SK-N-MC (cell line): Measurements from ENCODE around the gene RMDN3.

ENCODE experiments used
- DNase-seq: peaks from one replicate; pipeline ENCODE4 v3.0.0-alpha.2; 2011; ENCODE audit warnings: low read depth, low spot score
- H3K27ac ChIP-seq: fragments of 200-600 bp; sonication (generic); 2 replicates; pipeline ENCODE4 v1.5.1; 2016; ENCODE audit warnings: mixed run types
- H3K36me3 ChIP-seq: fragments of 200-600 bp; sonication (generic); 2 replicates; pipeline ENCODE4 v1.6.1; 2017; ENCODE audit warnings: antibody characterized with exemption, low read length, mixed read lengths; ENCODE audit not compliant: insufficient read depth
- H3K4me3 ChIP-seq: fragments of 200-600 bp; sonication (generic); 2 replicates; pipeline ENCODE4 v1.5.1; 2016
- H3K9ac ChIP-seq: fragments of 200-600 bp; sonication (generic); 2 replicates; pipeline ENCODE4 v1.8.0; 2017; ENCODE audit warnings: mixed run types, mixed read lengths; ENCODE audit not compliant: insufficient read length
- H3K9me3 ChIP-seq: fragments of 200-600 bp; sonication (generic); 2 replicates; pipeline ENCODE4 v1.6.1; 2017; ENCODE audit warnings: low read depth, mild to moderate bottlenecking, antibody characterized with exemption, low read length, moderate library complexity, mixed read lengths
- EZH2 ChIP-seq: fragments of 200-600 bp; sonication (generic); IDR thresholded peaks from one replicate; pipeline ENCODE4 v1.6.1; 2017; ENCODE audit warnings: antibody characterized with exemption
- FOXP2 ChIP-seq: optimal IDR thresholded peaks from 2 replicates; pipeline ENCODE3; 2011; ENCODE audit warnings: mild to moderate bottlenecking, moderate library complexity; ENCODE audit not compliant: insufficient read depth; ENCODE audit errors: extremely low read length, control extremely low read depth
- POLR2AphosphoS5 ChIP-seq: IDR thresholded peaks from 2 replicates; pipeline ENCODE4 v1.6.1; 2012; ENCODE audit warnings: mild to moderate bottlenecking, low read depth, low read length, borderline replicate concordance

The RMDN3 gene

DNA sequence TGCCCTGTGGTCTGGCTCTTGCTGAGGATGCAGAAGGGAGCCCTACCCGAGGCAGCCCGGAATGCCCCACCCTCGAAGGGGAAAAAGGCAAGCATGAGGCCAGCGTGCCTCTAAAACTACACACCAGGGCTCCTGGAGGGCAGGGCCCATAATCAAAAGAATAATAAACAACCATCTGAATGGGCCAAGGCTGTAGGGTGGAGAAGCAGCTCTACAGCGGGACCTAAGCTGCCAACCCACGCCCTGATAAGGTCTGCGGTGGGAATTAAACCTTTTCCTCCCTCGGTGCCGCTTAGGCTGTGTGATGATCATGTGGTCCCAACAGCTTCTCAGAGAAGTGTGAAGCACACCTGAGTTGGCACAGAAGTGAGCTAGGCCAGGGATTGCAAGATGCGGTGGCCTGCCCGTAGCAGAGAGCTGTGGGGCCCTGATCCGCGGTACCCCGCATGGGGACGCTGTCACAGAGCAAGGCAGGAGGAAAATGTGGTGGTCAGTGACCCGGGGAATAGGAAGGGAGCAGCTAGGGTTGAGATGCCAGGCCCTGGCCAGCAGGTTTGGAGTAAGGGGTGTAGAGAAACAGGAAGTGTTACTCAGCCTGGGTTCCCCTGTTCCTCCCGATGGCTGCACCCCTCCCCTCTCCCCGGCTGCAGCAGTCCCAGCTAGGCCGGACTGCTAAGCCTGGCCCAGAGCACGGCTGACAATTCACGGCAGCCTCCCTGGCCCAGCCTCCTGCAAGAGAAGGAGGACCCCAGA is 13.6 kb upstream of the RMDN3 start:
- H3K9ac ChIP-seq = no peak overlapping the region
- no peak overlapping the region for H3K4me3 ChIP-seq
- no peak for DNase-seq
- H3K9me3 ChIP-seq = no peaks in the 10 kb centered on the region
- TF ChIP-seq EZH2 (no peak), POLR2AphosphoS5 (no peak), FOXP2 (no peak)
- H3K27ac ChIP-seq = no peak overlapping the region
- H3K36me3 ChIP-seq = no peaks in the 10 kb centered on the region; the same call in 1 of the 2 replicates

DNA sequence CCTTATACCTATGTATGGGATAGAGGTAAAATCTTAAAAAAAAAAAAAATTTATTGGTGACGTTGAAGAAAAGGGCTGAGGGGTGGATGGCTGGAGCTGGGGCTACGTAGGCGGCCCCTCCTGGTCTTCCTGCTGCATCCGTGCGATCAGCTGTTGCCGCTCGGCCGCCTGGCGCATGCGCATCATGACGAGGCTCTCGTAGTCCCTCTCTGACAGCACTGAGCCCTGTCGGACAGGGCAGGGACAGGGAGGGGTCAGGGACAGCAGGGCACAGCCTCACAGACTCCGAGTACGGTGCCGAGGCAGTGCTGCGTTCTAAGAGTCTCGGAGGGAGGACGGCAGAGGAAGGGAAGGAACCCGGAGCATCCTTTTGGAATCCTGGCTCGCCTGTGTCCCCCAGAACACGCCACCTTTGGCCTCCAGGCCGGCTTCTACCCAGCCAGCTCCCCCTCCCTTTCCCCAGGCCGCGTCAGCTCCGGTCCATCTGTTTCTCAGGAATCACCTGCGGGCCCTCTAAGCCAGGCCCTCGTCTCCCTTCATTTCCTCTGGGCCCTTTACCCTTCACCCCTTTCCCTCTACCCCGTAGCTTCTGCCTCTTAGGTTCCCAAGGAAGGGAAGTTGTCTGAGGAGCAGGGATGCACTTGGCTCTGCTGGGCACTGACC is 12.9 kb upstream of the RMDN3 start:
- TF ChIP-seq FOXP2 (no peak), EZH2 (no peak), POLR2AphosphoS5 (no peak)
- Histone ChIP-seq H3K27ac (no peak overlapping the region), H3K4me3 (no peak overlapping the region), H3K9ac (no peak overlapping the region), H3K9me3 (no peaks in the 10 kb centered on the region), H3K36me3 (no peaks in the 10 kb centered on the region; the same call in 1 of the 2 replicates)
- DNase-seq = no peak

DNA sequence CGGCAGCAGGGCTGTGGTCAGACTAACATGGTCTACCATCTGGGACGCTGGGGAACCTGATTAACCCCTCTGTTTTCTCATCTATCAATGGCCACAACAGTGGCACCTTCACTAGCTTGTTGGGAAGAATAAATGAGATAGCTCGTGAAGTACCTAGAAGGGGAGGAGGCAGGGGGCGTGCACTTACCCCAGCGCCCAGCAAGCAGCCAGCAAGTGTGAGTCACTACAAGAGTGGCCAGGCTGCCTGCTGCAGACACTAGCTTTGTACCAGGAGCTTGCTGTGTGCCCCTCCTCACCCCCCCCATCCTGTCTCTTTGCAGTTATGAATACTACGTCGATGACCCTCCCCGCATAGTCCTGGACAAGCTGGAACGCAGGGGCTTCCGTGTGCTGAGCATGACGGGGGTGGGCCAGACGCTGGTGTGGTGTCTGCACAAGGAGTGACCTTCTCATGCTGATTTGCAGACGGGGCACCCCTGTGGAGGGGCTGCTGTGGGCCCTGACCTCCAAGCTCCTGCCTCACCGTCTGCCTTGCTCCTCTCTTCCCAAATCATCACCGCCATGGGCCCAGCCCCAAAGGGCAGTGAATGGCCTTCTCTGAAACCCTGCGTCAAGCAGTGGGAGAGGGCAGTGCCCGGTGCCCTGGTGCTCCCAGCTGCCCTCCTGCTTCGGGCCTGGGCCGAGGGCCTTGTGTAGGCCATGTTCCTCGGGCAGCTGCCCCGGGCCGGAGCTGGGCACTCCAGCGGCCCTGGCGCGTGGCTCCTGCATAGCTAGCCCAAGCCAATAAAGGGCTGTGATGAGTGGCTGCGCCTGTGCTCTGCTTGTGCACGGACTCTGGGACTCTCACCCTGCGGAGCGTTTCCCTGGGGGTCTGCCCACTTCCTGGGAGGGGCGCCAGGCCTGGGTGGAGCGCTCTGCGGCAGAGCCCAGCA is 12.1 kb upstream of the RMDN3 start:
- no peak for DNase-seq
- no peak for TF ChIP-seq EZH2
- H3K4me3 ChIP-seq = no peak overlapping the region
- no peaks in the 10 kb centered on the region for H3K9me3 ChIP-seq
- H3K36me3 ChIP-seq = no peaks in the 10 kb centered on the region; the same call in 1 of the 2 replicates
- no peak overlapping the region for H3K27ac ChIP-seq
- H3K9ac ChIP-seq = no peak overlapping the region

GRCh38 chr15:40766194-40766815 is 11.3 kb upstream of the RMDN3 start:
- Histone ChIP-seq H3K9me3 (no peaks in the 10 kb centered on the region), H3K36me3 (no peaks in the 10 kb centered on the region; the same call in 1 of the 2 replicates), H3K4me3 (no peak overlapping the region), H3K27ac (peak overlapping the region; percentile 49), H3K9ac (peak overlapping the region; percentile 17)
- no peak for DNase-seq
- TF ChIP-seq POLR2AphosphoS5 (no peak), FOXP2 (no peak), EZH2 (no peak)

- no peak for TF ChIP-seq EZH2
- TF ChIP-seq POLR2AphosphoS5 = no peak
- TF ChIP-seq FOXP2 = no peak
- Histone ChIP-seq H3K9ac (peak overlapping the region; percentile 28), H3K9me3 (no peaks in the 10 kb centered on the region), H3K36me3 (no peaks in the 10 kb centered on the region; the same call in 1 of the 2 replicates), H3K4me3 (peak overlapping the region; percentile 79), H3K27ac (peak overlapping the region; percentile 88)
- DNase-seq = no peak
Observed at GRCh38 chr15:40764629-40765103, 9.6 kb upstream of the RMDN3 start.

DNA sequence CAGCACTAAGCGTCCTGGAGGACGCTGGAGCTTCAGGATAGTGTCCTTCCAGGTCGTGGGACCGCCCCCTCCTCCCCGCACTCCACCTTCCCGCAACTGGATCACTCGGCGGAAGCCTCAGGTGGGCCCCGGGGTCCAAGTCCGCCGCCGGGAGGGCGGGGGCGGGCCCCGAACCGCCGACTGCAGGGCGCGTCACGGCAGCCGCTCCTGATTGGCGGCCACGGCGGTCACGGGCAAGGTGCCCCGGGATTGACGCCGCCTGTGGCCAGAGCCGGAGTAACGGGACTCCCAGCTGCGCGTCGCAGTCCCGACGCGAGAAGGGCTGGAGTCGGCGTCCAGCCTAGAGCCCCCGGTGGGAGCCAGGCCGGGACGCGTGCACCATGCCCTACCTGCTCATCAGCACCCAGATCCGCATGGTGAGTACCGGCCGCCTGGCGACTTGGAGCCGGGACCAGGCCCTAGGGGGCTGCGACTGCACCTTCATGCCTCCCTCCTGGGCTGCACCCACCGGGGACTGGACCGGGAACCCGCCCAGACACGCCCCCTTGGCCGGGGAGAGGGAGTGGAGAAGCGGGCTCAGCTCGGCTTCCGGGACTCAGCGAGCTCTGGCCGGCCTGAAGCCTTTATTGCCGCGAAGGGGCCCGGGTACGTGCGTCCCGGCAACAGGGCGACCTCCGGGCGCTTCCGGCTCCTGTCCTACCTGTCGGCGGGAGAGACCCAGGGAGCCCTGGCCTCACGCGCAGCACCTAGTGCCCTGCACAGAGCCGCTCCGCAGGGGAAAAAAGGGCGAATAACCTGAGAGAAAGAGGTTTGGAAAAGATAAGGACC is 9.0 kb upstream of the RMDN3 start, which contains the start of gene GCHFR:
TSS of gene GCHFR (plus strand) at position 268 of the 828 bp plus-strand sequence. CDS start at position 381, 113 bp downstream.
- no peak for DNase-seq
- Histone ChIP-seq H3K9ac (peak within 1 kb of the TSS; percentile 73), H3K9me3 (no peaks in the 10 kb centered on the region), H3K36me3 (no peaks in the 10 kb centered on the region; the same call in 1 of the 2 replicates), H3K4me3 (peak within 1 kb of the TSS; percentile 79), H3K27ac (peak within 1 kb of the TSS; percentile 88)
- TF ChIP-seq EZH2 (no peak), POLR2AphosphoS5 (peak; percentile 39; the same call in 1 of the 2 replicates)

GRCh38 chr15:40762919-40763800 is 8.1 kb upstream of the RMDN3 start:
- Histone ChIP-seq H3K27ac (peak overlapping the region; percentile 75), H3K9ac (peak overlapping the region; percentile 73), H3K9me3 (no peaks in the 10 kb centered on the region), H3K4me3 (peak overlapping the region; percentile 79), H3K36me3 (no peaks in the 10 kb centered on the region; the same call in 1 of the 2 replicates)
- DNase-seq = no peak
- TF ChIP-seq FOXP2 (no peak), POLR2AphosphoS5 (peak; percentile 24; the same call in 1 of the 2 replicates)
